Kidney epithelial cell (primary cell): Measurements from ENCODE around the gene TENT4A. TPM values are rescaled to one million over a fixed set of nuclear protein-coding genes. Genes with fewer than 3 reads are reported as not detected.

Experiments
- DNase-seq: peaks from one replicate; pipeline ENCODE4 v3.0.0-alpha.2; 2010; ENCODE audit warnings: low read depth
- H3K27me3 ChIP-seq: 2 replicates; pipeline ENCODE4 v1.6.0; 2011; ENCODE audit warnings: low read length; ENCODE audit not compliant: control insufficient read depth, insufficient read depth
- H3K36me3 ChIP-seq: 2 replicates; pipeline ENCODE4 v1.5.1; 2011; ENCODE audit warnings: low read length; ENCODE audit not compliant: control insufficient read depth, insufficient read depth
- H3K4me3 ChIP-seq: 2 replicates; pipeline ENCODE4 v1.5.1; 2011; ENCODE audit warnings: low read depth, mild to moderate bottlenecking, control low read depth, low read length
- CTCF ChIP-seq: IDR thresholded peaks from 2 replicates; pipeline ENCODE4 v1.5.1; 2011; ENCODE audit warnings: mild to moderate bottlenecking, moderate library complexity, low read length, control low read depth, inconsistent platforms; ENCODE audit not compliant: insufficient read depth, poor library complexity, severe bottlenecking
- total RNA-seq: library from RNA; depleted of rRNA; stranded (reverse); fragments of >200 nt; gene quantifications from 2 replicates; pipeline ENCODE4 v1.2.3, GENCODE V29; 2015

TENT4A gene
- total RNA-seq, 1 donor from 2014 or later, result 12.0 TPM

GRCh38 chr5:6757414-6757969 is 44.3 kb downstream of the TENT4A start:
- Histone ChIP-seq H3K36me3 (peaks cover 1% of the 10 kb centered on the region), H3K4me3 (no peak overlapping the region), H3K27me3 (no peaks in the 10 kb centered on the region)
- no peak for TF ChIP-seq CTCF
- no peak for DNase-seq

- Histone ChIP-seq H3K27me3 (no peaks in the 10 kb centered on the region), H3K36me3 (peaks cover 1% of the 10 kb centered on the region), H3K4me3 (no peak overlapping the region)
- TF ChIP-seq CTCF, result no peak
- no peak for DNase-seq
These were observed 45.0 kb downstream of the TENT4A start for GRCh38 chr5:6758236-6758635.

GRCh38 chr5:6758706-6759105 is 45.5 kb downstream of the TENT4A start:
- Histone ChIP-seq H3K36me3 (peaks cover 1% of the 10 kb centered on the region), H3K27me3 (no peaks in the 10 kb centered on the region), H3K4me3 (no peak overlapping the region)
- DNase-seq, result no peak
- TF ChIP-seq CTCF, result no peak

GRCh38 chr5:6759401-6759800 is 46.2 kb downstream of the TENT4A start:
- peak; percentile 80 for DNase-seq
- Histone ChIP-seq H3K36me3 (peaks cover 1% of the 10 kb centered on the region), H3K27me3 (no peaks in the 10 kb centered on the region), H3K4me3 (no peak overlapping the region)
- no peak for TF ChIP-seq CTCF

GRCh38 chr5:6759983-6760382 is 46.8 kb downstream of the TENT4A start:
- no peaks in the 10 kb centered on the region for H3K36me3 ChIP-seq
- no peak for TF ChIP-seq CTCF
- no peaks in the 10 kb centered on the region for H3K27me3 ChIP-seq
- no peak overlapping the region for H3K4me3 ChIP-seq
- DNase-seq, result no peak

GRCh38 chr5:6760686-6761085 is 47.5 kb downstream of the TENT4A start:
- Histone ChIP-seq H3K4me3 (no peak overlapping the region), H3K27me3 (no peaks in the 10 kb centered on the region), H3K36me3 (no peaks in the 10 kb centered on the region)
- TF ChIP-seq CTCF, result no peak
- no peak for DNase-seq
